Panc1 (cell line): ENCODE results near the gene PCDHGA2.

Experiments
- POLR2AphosphoS5 ChIP-seq: IDR thresholded peaks from 2 replicates; pipeline ENCODE4 v1.6.1; 2012; ENCODE audit warnings: mild to moderate bottlenecking, low read depth, low read length, moderate library complexity
- SIN3A ChIP-seq: IDR thresholded peaks from 2 replicates; pipeline ENCODE4 v1.6.1; 2012; ENCODE audit warnings: low read depth, mild to moderate bottlenecking, low read length, moderate library complexity, borderline replicate concordance; ENCODE audit not compliant: insufficient read depth
- TCF7L2 ChIP-seq: IDR thresholded peaks from 2 replicates; pipeline ENCODE4 v1.6.1; 2011; ENCODE audit warnings: mild to moderate bottlenecking, low read depth, low read length, inconsistent platforms
- TF ChIP-seq, protein P1 (sequence below): fragments of 450-650 bp; IDR thresholded peaks from 2 replicates; pipeline ENCODE4 v1.5.1; 2017; ENCODE audit warnings: mild to moderate bottlenecking
- TF ChIP-seq, protein P2 (sequence below), 2 experiments: IDR thresholded peaks; 2 replicates each; pipeline ENCODE4 v1.6.1; 2011 to 2012; ENCODE audit warnings: low read depth in 2 of 2, control low read depth in 1 of 2, low read length in 1 of 2, mild to moderate bottlenecking in 1 of 2, moderate library complexity in 1 of 2; ENCODE audit not compliant: insufficient read depth in 1 of 2

DNA sequence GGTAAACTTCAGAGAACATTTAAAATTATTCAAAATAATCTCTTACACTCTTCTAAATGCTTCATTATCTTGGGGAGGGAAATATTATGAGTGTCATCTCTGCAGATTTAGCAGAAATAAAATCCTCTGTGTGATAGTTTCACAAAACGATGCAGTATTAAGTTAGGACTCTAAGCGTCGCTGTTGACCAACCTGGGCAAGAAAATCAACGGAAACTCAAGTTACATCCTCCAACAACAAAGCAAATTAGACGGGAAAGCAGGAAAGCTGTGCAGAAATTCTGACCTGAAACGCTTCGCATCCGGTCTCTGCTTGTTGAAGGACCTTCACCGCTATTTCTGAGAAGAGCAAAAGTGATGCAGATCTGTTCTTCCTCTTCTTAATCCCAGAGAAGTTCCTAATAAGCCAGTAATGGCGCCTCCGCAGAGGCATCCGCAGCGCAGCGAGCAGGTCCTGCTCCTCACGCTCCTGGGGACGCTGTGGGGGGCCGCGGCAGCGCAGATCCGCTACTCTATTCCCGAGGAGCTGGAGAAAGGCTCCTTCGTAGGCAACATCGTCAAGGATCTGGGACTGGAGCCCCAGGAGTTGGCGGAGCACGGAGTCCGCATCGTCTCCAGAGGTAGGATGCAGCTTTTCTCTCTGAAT, 35.2 kb downstream of the PCDHGA2 start, which contains the start of gene PCDHGA6:
- TF ChIP-seq, protein P1, sequence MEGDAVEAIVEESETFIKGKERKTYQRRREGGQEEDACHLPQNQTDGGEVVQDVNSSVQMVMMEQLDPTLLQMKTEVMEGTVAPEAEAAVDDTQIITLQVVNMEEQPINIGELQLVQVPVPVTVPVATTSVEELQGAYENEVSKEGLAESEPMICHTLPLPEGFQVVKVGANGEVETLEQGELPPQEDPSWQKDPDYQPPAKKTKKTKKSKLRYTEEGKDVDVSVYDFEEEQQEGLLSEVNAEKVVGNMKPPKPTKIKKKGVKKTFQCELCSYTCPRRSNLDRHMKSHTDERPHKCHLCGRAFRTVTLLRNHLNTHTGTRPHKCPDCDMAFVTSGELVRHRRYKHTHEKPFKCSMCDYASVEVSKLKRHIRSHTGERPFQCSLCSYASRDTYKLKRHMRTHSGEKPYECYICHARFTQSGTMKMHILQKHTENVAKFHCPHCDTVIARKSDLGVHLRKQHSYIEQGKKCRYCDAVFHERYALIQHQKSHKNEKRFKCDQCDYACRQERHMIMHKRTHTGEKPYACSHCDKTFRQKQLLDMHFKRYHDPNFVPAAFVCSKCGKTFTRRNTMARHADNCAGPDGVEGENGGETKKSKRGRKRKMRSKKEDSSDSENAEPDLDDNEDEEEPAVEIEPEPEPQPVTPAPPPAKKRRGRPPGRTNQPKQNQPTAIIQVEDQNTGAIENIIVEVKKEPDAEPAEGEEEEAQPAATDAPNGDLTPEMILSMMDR = no peak
- TF ChIP-seq, protein P2, sequence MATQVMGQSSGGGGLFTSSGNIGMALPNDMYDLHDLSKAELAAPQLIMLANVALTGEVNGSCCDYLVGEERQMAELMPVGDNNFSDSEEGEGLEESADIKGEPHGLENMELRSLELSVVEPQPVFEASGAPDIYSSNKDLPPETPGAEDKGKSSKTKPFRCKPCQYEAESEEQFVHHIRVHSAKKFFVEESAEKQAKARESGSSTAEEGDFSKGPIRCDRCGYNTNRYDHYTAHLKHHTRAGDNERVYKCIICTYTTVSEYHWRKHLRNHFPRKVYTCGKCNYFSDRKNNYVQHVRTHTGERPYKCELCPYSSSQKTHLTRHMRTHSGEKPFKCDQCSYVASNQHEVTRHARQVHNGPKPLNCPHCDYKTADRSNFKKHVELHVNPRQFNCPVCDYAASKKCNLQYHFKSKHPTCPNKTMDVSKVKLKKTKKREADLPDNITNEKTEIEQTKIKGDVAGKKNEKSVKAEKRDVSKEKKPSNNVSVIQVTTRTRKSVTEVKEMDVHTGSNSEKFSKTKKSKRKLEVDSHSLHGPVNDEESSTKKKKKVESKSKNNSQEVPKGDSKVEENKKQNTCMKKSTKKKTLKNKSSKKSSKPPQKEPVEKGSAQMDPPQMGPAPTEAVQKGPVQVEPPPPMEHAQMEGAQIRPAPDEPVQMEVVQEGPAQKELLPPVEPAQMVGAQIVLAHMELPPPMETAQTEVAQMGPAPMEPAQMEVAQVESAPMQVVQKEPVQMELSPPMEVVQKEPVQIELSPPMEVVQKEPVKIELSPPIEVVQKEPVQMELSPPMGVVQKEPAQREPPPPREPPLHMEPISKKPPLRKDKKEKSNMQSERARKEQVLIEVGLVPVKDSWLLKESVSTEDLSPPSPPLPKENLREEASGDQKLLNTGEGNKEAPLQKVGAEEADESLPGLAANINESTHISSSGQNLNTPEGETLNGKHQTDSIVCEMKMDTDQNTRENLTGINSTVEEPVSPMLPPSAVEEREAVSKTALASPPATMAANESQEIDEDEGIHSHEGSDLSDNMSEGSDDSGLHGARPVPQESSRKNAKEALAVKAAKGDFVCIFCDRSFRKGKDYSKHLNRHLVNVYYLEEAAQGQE (IDR thresholded peaks at IDR 0.05; ENCODE audit: insufficient read depth in 1 of 2, low read depth in 2 of 2, low read length in 1 of 2) = no peak
- TF ChIP-seq TCF7L2 = no peak
- no peak for TF ChIP-seq POLR2AphosphoS5
- TF ChIP-seq SIN3A = no peak
